Sigmoid colon (tissue), 4 donors: ENCODE results near the gene HIVEP3.

Experiments
- EP300 ChIP-seq, 4 donors: sonication (generic); formaldehyde crosslinking; IDR thresholded peaks; one replicate each; pipeline ENCODE4 v1.6.1; 2017; ENCODE audit warnings: antibody characterized with exemption in 4 of 4
- POLR2A ChIP-seq, 2 donors: fragments of 450-650 bp; IDR thresholded peaks; one replicate each; pipeline ENCODE4 v1.6.1; 2016; ENCODE audit warnings: antibody characterized with exemption in 2 of 2, mild to moderate bottlenecking in 2 of 2, moderate library complexity in 2 of 2

GRCh38 chr1:41483001-41483850, 435.5 kb downstream of the HIVEP3 start:
- TF ChIP-seq POLR2A (IDR thresholded peaks at IDR 0.05) = no peak
- TF ChIP-seq EP300 (IDR thresholded peaks at IDR 0.05) = no peak
